ENCODE measurements around the gene PCBP1. TPM values are rescaled to one million over a fixed set of nuclear protein-coding genes. Genes with fewer than 3 reads are reported as not detected.

Gene PCBP1
- total and polyA plus RNA-seq, 9 of the 15 experiments (the other 6 are each of a cell fraction or from before 2014, with no cell fraction given) = 19.2 to 407 (median 78.1) TPM

- TF ChIP-seq NFE2L1 (tag; IDR thresholded peaks at IDR 0.05; ENCODE audit: borderline replicate concordance, low read depth) (0 out of 2 replicates have a peak, but pooled peaks have one; percentile 20), CHD7 (IDR thresholded peaks at IDR 0.05; ENCODE audit: low read depth, low read length) (no peak), PHB2 (IDR thresholded peaks at IDR 0.05; ENCODE audit: low read depth) (no peak), ZC3H8 (IDR thresholded peaks at IDR 0.05) (no peak), ZBTB17 (CRISPR knock-in tag; IDR thresholded peaks at IDR 0.05) (no peak; the same call in 1 of the 2 replicates), ZNF583 (CRISPR knock-in tag; IDR thresholded peaks at IDR 0.05) (no peak), MLX (CRISPR knock-in tag; conservative IDR thresholded peaks at IDR 0.05) (no peak), ZFPM2 (CRISPR knock-in tag; IDR thresholded peaks at IDR 0.05) (no peak), HCFC1 (IDR thresholded peaks at IDR 0.05; ENCODE audit: low read depth, low read length) (no peak), TEAD1 (CRISPR knock-in tag; IDR thresholded peaks at IDR 0.05) (no peak), ZNF75A (CRISPR knock-in tag; IDR thresholded peaks at IDR 0.05) (no peak), SIN3B (IDR thresholded peaks at IDR 0.05; ENCODE audit: low read depth) (no peak), PREB (CRISPR knock-in tag; IDR thresholded peaks at IDR 0.05) (no peak)
- TF ChIP-seq, protein P1, sequence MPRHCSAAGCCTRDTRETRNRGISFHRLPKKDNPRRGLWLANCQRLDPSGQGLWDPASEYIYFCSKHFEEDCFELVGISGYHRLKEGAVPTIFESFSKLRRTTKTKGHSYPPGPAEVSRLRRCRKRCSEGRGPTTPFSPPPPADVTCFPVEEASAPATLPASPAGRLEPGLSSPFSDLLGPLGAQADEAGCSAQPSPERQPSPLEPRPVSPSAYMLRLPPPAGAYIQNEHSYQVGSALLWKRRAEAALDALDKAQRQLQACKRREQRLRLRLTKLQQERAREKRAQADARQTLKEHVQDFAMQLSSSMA (CRISPR knock-in tag; IDR thresholded peaks at IDR 0.05) = no peak
These were observed 45.2 kb downstream of the PCBP1 start (continued) for GRCh38 chr2:70132244-70133126.

Data from K562 (cell line).